BLaER1 (cell line): ENCODE results near the gene ENHO.

Experiments used
- H3K27ac ChIP-seq: shearing (Covaris generic); formaldehyde crosslinking; 2 replicates; pipeline ENCODE4 v1.8.1; 2022
- H3K27me3 ChIP-seq: shearing (Covaris generic); formaldehyde crosslinking; 2 replicates; pipeline ENCODE4 v1.8.1; 2022
- H3K36me3 ChIP-seq: shearing (Covaris generic); formaldehyde crosslinking; 2 replicates; pipeline ENCODE4 v1.8.1; 2022
- H3K4me1 ChIP-seq: shearing (Covaris generic); formaldehyde crosslinking; 2 replicates; pipeline ENCODE4 v1.8.1; 2022
- H3K4me2 ChIP-seq: shearing (Covaris generic); formaldehyde crosslinking; 2 replicates; pipeline ENCODE4 v1.8.1; 2022
- H3K4me3 ChIP-seq: shearing (Covaris generic); formaldehyde crosslinking; 2 replicates; pipeline ENCODE4 v1.8.1; 2022
- H3K9ac ChIP-seq: shearing (Covaris generic); formaldehyde crosslinking; 2 replicates; pipeline ENCODE4 v1.8.1; 2022
- H3K9me3 ChIP-seq: shearing (Covaris generic); formaldehyde crosslinking; 2 replicates; pipeline ENCODE4 v1.8.1; 2022
- H4K20me1 ChIP-seq: shearing (Covaris generic); formaldehyde crosslinking; 2 replicates; pipeline ENCODE4 v1.8.1; 2022
- Cebpa-rat ChIP-seq: shearing (Covaris generic); IDR thresholded peaks from 2 replicates; pipeline ENCODE4 v1.8.1; 2022

ENHO gene

DNA sequence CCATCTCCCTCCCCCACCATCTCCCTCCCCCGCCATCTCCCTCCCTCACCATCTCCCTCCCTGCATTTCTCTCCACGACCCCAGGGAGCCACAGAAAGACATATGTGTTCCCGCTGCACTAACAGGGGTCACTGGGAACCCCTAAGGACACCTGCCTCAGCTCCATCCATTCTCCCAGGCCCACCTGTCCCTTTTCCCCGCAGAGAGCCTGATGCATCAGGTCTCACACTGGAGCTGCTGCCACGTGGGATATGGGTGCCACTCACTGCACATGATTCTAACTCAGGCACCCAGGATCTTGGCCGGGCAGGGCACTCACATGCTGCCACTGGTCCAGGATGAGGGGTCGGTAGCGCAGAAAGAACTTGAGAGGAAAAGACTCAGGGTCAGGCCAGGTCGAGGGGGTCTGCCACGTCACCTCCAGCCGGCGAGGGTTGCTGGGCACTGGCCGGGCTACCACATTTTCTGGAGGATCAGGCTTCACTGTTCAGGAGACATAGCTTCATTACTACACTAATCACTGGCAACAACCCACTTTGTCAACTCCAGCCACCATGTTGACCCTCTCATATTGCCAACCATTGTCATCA lies 33.2 kb upstream of the ENHO start:
- H3K27ac ChIP-seq = no peak overlapping the region
- H3K4me3 ChIP-seq = no peak overlapping the region
- H4K20me1 ChIP-seq = peaks cover 10% of the 10 kb centered on the region; the same call in 1 of the 2 replicates
- H3K36me3 ChIP-seq = no peaks in the 10 kb centered on the region
- no peak overlapping the region for H3K4me2 ChIP-seq
- H3K9ac ChIP-seq = no peak overlapping the region
- peaks cover 30% of the 10 kb centered on the region for H3K27me3 ChIP-seq
- no peak for TF ChIP-seq Cebpa-rat
- peaks cover 30% of the 10 kb centered on the region for H3K4me1 ChIP-seq
- H3K9me3 ChIP-seq = no peaks in the 10 kb centered on the region

GRCh38 chr9:34555500-34555899 lies 32.7 kb upstream of the ENHO start:
- no peak overlapping the region for H3K4me3 ChIP-seq
- no peak overlapping the region for H3K4me2 ChIP-seq
- no peaks in the 10 kb centered on the region for H3K9me3 ChIP-seq
- no peak overlapping the region for H3K27ac ChIP-seq
- no peak for TF ChIP-seq Cebpa-rat
- peaks cover 26% of the 10 kb centered on the region for H3K27me3 ChIP-seq
- no peak overlapping the region for H3K9ac ChIP-seq
- H4K20me1 ChIP-seq = peaks cover 10% of the 10 kb centered on the region; the same call in 1 of the 2 replicates
- H3K4me1 ChIP-seq = peaks cover 30% of the 10 kb centered on the region
- H3K36me3 ChIP-seq = no peaks in the 10 kb centered on the region

DNA sequence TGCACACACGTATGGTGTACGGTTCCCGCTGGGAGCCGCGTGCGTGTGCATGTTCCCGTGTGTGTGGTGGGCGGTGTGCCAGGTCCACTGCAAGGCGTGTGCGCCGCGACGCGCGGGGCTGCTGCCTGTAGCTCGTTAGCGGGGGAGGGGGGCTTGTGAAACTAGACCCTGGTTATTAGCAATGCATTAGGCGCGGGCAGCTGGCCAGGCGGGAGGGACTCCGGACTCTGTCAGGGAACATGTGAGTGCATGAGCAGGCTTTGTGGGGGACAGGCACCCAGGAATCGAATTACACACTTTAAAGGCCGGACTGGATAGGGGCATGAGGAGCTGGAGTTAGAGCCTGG lies 32.2 kb upstream of the ENHO start:
- no peak overlapping the region for H3K9ac ChIP-seq
- H3K4me2 ChIP-seq = peak overlapping the region; percentile 55
- H4K20me1 ChIP-seq = peaks cover 10% of the 10 kb centered on the region; the same call in 1 of the 2 replicates
- H3K27ac ChIP-seq = no peak overlapping the region
- H3K4me3 ChIP-seq = no peak overlapping the region
- peaks cover 21% of the 10 kb centered on the region for H3K27me3 ChIP-seq
- TF ChIP-seq Cebpa-rat = no peak
- peaks cover 30% of the 10 kb centered on the region for H3K4me1 ChIP-seq
- no peaks in the 10 kb centered on the region for H3K9me3 ChIP-seq
- no peaks in the 10 kb centered on the region for H3K36me3 ChIP-seq

- Histone ChIP-seq H3K4me2 (peak overlapping the region; percentile 55), H3K4me1 (peaks cover 30% of the 10 kb centered on the region), H3K9me3 (no peaks in the 10 kb centered on the region), H4K20me1 (peaks cover 10% of the 10 kb centered on the region; the same call in 1 of the 2 replicates), H3K36me3 (no peaks in the 10 kb centered on the region), H3K9ac (no peak overlapping the region), H3K4me3 (no peak overlapping the region), H3K27ac (no peak overlapping the region), H3K27me3 (peaks cover 15% of the 10 kb centered on the region)
- TF ChIP-seq Cebpa-rat = no peak
Observed at GRCh38 chr9:34554211-34555001, 31.6 kb upstream of the ENHO start.

DNA sequence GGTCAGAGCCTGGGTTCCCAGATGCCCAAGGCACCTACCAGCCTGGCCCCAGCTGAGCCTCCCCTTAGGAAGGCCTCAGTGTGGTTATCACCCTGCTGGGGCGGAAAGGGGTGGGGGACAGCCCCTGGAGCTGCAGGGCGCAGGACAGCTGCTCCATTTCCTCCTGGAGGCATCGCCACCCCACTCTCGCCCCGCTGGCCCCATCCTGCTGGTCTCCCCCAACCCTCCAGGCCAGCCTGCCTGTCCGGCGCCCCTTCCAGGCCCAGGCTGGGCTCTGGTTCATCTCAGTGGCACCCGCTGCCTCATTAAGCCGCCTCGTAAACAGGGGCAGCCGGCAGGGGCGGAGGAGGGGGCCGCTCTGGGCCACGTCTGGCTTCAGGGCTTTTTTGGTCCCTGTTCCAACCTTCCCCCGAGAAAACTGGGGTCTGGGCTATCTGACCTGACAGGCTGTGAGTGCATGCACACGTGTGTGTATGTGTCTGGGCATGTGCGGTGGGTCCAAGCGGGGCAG lies 30.8 kb upstream of the ENHO start:
- peaks cover 10% of the 10 kb centered on the region; the same call in 1 of the 2 replicates for H4K20me1 ChIP-seq
- H3K9ac ChIP-seq = no peak overlapping the region
- TF ChIP-seq Cebpa-rat = no peak
- no peak overlapping the region for H3K4me3 ChIP-seq
- peaks cover 30% of the 10 kb centered on the region for H3K4me1 ChIP-seq
- peaks cover 6% of the 10 kb centered on the region for H3K27me3 ChIP-seq
- H3K27ac ChIP-seq = no peak overlapping the region
- no peaks in the 10 kb centered on the region for H3K36me3 ChIP-seq
- peak overlapping the region; percentile 55 for H3K4me2 ChIP-seq
- no peaks in the 10 kb centered on the region for H3K9me3 ChIP-seq

DNA sequence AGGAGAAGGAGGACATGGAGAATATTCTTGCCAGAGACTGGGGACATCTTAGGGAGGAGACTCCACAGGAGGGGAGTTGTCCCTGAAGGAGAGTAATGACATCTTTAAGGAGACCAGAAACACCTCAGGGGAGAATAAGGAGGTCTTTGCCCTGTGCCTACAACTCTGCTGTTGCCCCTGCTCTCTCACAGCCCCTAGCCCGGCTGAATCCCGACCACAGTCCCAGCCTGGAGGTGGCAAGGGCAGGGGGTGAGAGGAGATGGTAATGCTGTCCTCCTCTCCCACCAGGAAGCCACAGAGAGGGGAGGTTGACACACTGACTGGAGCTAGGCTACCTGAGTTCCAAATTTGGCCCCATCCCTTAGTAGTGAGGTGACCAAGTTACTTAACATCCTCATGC lies 30.2 kb upstream of the ENHO start:
- H3K4me3 ChIP-seq = no peak overlapping the region
- peaks cover 10% of the 10 kb centered on the region; the same call in 1 of the 2 replicates for H4K20me1 ChIP-seq
- TF ChIP-seq Cebpa-rat = no peak
- H3K27ac ChIP-seq = no peak overlapping the region
- H3K27me3 ChIP-seq = 0 out of 2 replicates have a peak, but pooled peaks cover under 1% of the 10 kb centered on the region
- H3K4me2 ChIP-seq = peak overlapping the region; percentile 55
- H3K9ac ChIP-seq = no peak overlapping the region
- H3K36me3 ChIP-seq = no peaks in the 10 kb centered on the region
- H3K9me3 ChIP-seq = no peaks in the 10 kb centered on the region
- H3K4me1 ChIP-seq = peaks cover 30% of the 10 kb centered on the region

DNA sequence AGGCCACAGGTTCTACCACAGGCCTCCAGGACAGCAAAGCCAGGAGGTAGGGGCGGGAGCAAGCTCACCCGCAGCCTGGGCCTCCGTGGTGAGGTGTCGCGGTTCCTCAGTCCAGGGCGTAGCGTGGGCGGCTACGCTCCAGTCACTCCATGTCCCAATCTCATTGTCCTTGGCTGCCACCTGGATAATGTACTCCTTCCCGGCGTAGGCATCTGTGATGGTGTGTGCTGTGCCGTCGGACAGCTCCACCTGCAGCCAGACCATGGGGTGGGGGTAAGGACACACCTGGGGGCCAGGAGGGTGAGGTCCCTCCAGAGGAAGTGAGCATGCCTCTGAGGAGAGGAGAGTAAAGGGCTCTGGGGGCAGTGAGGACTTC lies 29.8 kb upstream of the ENHO start:
- Histone ChIP-seq H4K20me1 (peaks cover 10% of the 10 kb centered on the region; the same call in 1 of the 2 replicates), H3K4me2 (peak overlapping the region; percentile 11; the same call in 1 of the 2 replicates), H3K27me3 (no peaks in the 10 kb centered on the region), H3K9ac (no peak overlapping the region), H3K4me3 (no peak overlapping the region), H3K9me3 (no peaks in the 10 kb centered on the region), H3K27ac (no peak overlapping the region), H3K4me1 (peaks cover 30% of the 10 kb centered on the region), H3K36me3 (no peaks in the 10 kb centered on the region)
- TF ChIP-seq Cebpa-rat = no peak

- Histone ChIP-seq H4K20me1 (peaks cover 10% of the 10 kb centered on the region; the same call in 1 of the 2 replicates), H3K9ac (no peak overlapping the region), H3K36me3 (no peaks in the 10 kb centered on the region), H3K4me2 (peak overlapping the region; percentile 11; the same call in 1 of the 2 replicates), H3K27me3 (no peaks in the 10 kb centered on the region), H3K9me3 (no peaks in the 10 kb centered on the region), H3K27ac (no peak overlapping the region), H3K4me1 (peaks cover 30% of the 10 kb centered on the region), H3K4me3 (no peak overlapping the region)
- TF ChIP-seq Cebpa-rat = no peak
Observed at GRCh38 chr9:34551751-34552605, 29.2 kb upstream of the ENHO start.

DNA sequence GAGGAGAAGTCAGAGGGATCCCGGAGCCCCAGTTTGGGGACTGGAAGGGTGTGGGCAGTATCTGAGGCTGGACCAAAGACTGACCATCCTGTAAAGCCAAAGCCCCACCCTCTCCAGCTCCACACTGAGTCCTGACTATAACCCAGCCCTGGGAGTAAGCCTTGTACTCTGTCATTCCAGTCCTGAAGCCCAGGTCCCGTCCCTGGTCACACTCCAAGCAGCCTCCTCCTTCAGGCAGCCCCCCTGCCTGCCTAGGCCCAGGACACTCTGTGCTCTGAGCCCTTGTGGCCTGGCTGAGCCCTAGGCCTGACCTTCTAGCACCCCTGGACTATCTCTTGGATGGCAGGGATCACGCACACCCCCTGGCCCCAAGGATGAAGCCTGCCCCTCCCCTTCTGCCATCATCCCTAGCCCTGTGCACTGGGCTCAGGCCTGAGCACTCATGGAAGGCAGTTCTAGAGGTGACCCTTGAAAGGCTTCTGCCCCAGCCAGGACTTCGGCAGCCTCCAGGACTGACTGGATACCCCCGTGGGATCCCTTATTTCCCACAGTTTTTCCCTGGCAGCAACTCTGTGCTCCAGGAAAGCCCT lies 28.0 kb upstream of the ENHO start:
- Histone ChIP-seq H3K36me3 (no peaks in the 10 kb centered on the region), H3K9me3 (no peaks in the 10 kb centered on the region), H3K27me3 (no peaks in the 10 kb centered on the region), H3K4me1 (peaks cover 30% of the 10 kb centered on the region), H4K20me1 (peaks cover 10% of the 10 kb centered on the region; the same call in 1 of the 2 replicates), H3K4me3 (no peak overlapping the region), H3K4me2 (no peak overlapping the region), H3K9ac (no peak overlapping the region), H3K27ac (no peak overlapping the region)
- no peak for TF ChIP-seq Cebpa-rat
